Fibroblast of lung (primary cell): Measurements from ENCODE around the gene INSR. TPM values are rescaled to one million over a fixed set of nuclear protein-coding genes. Genes with fewer than 3 reads are reported as not detected.
"Not testable (repeated sequence)": the region's sequence is repeated elsewhere in the genome, so short reads cannot be mapped to it uniquely, and the experiment has no call there.

Experiments used
- DNase-seq, 2 donors: peaks; one replicate each; pipeline versions ENCODE4 v3.0.0 to v3.0.0-alpha.2; 2010; ENCODE audit warnings: low read depth in 2 of 2
- H2AFZ ChIP-seq: 2 replicates; pipeline ENCODE4 v1.5.1; 2012; ENCODE audit warnings: low read length, control low read depth, inconsistent platforms
- H3K27ac ChIP-seq: 2 replicates; pipeline ENCODE4 v1.5.1; 2011; ENCODE audit warnings: low read length, control low read depth; ENCODE audit not compliant: insufficient read depth
- H3K27me3 ChIP-seq: 2 replicates; pipeline ENCODE4 v1.5.1; 2011; ENCODE audit warnings: mild to moderate bottlenecking, low read length; ENCODE audit not compliant: control insufficient read depth, insufficient read depth
- H3K36me3 ChIP-seq: 2 replicates; pipeline ENCODE4 v1.5.1; 2011; ENCODE audit warnings: low read length; ENCODE audit not compliant: control insufficient read depth, insufficient read depth
- H3K4me1 ChIP-seq: 2 replicates; pipeline ENCODE4 v1.5.1; 2011; ENCODE audit warnings: low read length; ENCODE audit not compliant: control insufficient read depth, insufficient read depth; ENCODE audit errors: extremely low read depth
- H3K4me2 ChIP-seq: 2 replicates; pipeline ENCODE4 v1.5.1; 2011; ENCODE audit warnings: low read length, control low read depth; ENCODE audit not compliant: insufficient read depth; ENCODE audit errors: extremely low read depth
- H3K4me3 ChIP-seq, 4 experiments: fragments of 200-600 bp in 1 of 4; sonication (generic) in 1 of 4; replicated peaks in 1 of 4; 2 replicates each; pipeline ENCODE4 v1.5.1; 2011 to 2016; ENCODE audit warnings: low read length in 4 of 4, low read depth in 3 of 4, mild to moderate bottlenecking in 3 of 4, control low read depth in 2 of 4, inconsistent platforms in 1 of 4, mixed read lengths in 1 of 4; ENCODE audit not compliant: insufficient read depth in 1 of 4; ENCODE audit errors: control extremely low read depth in 1 of 4
- H3K79me2 ChIP-seq: 2 replicates; pipeline ENCODE4 v1.5.1; 2012; ENCODE audit warnings: mild to moderate bottlenecking, low read length, inconsistent platforms; ENCODE audit not compliant: control insufficient read depth, insufficient read depth
- H3K9ac ChIP-seq: 2 replicates; pipeline ENCODE4 v1.5.1; 2011; ENCODE audit warnings: mild to moderate bottlenecking, low read length, control low read depth; ENCODE audit not compliant: insufficient read depth
- H3K9me3 ChIP-seq: 2 replicates; pipeline ENCODE4 v1.5.1; 2012; ENCODE audit warnings: low read depth, low read length; ENCODE audit not compliant: control insufficient read depth, insufficient read depth
- H4K20me1 ChIP-seq: 2 replicates; pipeline ENCODE4 v1.5.1; 2011; ENCODE audit warnings: low read length; ENCODE audit not compliant: control insufficient read depth, insufficient read depth; ENCODE audit errors: extremely low read depth
- EZH2 ChIP-seq: IDR thresholded peaks from 2 replicates; pipeline ENCODE4 v1.5.1; 2012; ENCODE audit warnings: low read length, control low read depth, mild to moderate bottlenecking; ENCODE audit errors: missing control alignments
- polyA plus RNA-seq, 2 donors: library from polyadenylated mRNA; depleted of rRNA in 1 of 2; stranded (reverse) in 1 of 2; unstranded in 1 of 2; fragments of >200 nt; gene quantifications; 2 replicates each; pipeline ENCODE4 v1.2.1, GENCODE V29; 2011 to 2012; ENCODE audit warnings: missing spikeins in 1 of 2
- total RNA-seq: library from RNA; depleted of rRNA; stranded (reverse); fragments of >200 nt; gene quantifications from 2 replicates; pipeline ENCODE4 v1.2.1, GENCODE V29; 2014
- TF ChIP-seq, protein P1 (sequence below), 2 donors: IDR thresholded peaks in 1 of 2; conservative IDR thresholded peaks in 1 of 2; 1 replicate in 1 of 2; 2 replicates in 1 of 2; pipeline ENCODE4 v1.5.1; 2011 to 2012; ENCODE audit warnings: low read length in 2 of 2, control low read depth in 1 of 2, inconsistent platforms in 1 of 2, low read depth in 1 of 2, mild to moderate bottlenecking in 1 of 2

INSR gene
- total and polyA plus RNA-seq, 2 donors (not counting 1 experiment from before 2014, with no cell fraction given), result 3.7 to 23.9 TPM

DNA sequence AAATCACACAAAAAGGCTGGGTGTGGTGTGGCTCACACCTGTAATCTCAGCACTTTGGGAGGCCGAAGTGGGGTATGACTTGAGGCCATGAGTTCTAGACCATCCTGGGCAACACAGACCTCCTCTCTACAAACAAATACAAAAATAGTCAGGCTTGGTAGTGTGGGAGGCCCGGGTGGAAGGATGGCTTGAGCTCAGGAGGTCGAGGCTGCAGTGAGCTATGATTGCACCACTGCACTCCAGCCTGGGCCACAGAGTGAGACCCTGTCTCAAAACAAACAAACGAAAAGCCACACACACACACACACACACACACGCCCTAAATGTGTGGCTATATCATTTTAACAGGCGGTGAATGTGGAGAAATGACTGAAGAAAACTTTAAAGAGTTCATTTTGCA, 225.6 kb downstream of the INSR start:
- no peak overlapping the region for H3K4me2 ChIP-seq
- no peaks in the 10 kb centered on the region for H3K4me1 ChIP-seq
- no peaks in the 10 kb centered on the region for H3K9me3 ChIP-seq
- peaks cover 9% of the 10 kb centered on the region for H3K36me3 ChIP-seq
- H3K4me3 ChIP-seq, result peak overlapping the region in 2 of 4 experiments; percentile 3 to 33
- no peak for TF ChIP-seq EZH2
- TF ChIP-seq, protein P1, sequence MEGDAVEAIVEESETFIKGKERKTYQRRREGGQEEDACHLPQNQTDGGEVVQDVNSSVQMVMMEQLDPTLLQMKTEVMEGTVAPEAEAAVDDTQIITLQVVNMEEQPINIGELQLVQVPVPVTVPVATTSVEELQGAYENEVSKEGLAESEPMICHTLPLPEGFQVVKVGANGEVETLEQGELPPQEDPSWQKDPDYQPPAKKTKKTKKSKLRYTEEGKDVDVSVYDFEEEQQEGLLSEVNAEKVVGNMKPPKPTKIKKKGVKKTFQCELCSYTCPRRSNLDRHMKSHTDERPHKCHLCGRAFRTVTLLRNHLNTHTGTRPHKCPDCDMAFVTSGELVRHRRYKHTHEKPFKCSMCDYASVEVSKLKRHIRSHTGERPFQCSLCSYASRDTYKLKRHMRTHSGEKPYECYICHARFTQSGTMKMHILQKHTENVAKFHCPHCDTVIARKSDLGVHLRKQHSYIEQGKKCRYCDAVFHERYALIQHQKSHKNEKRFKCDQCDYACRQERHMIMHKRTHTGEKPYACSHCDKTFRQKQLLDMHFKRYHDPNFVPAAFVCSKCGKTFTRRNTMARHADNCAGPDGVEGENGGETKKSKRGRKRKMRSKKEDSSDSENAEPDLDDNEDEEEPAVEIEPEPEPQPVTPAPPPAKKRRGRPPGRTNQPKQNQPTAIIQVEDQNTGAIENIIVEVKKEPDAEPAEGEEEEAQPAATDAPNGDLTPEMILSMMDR (conservative IDR thresholded peaks at IDR 0.05 in 1 of 2, IDR thresholded peaks at IDR 0.05 in 1 of 2; ENCODE audit: low read depth in 1 of 2, low read length in 2 of 2), result no peak
- H3K27me3 ChIP-seq, result no peaks in the 10 kb centered on the region
- no peaks in the 10 kb centered on the region for H4K20me1 ChIP-seq
- H3K27ac ChIP-seq, result no peak overlapping the region
- H3K79me2 ChIP-seq, result peaks cover 9% of the 10 kb centered on the region
- H3K9ac ChIP-seq, result no peak overlapping the region
- H2AFZ ChIP-seq, result peak overlapping the region; percentile 57
- DNase-seq, result no peak

DNA sequence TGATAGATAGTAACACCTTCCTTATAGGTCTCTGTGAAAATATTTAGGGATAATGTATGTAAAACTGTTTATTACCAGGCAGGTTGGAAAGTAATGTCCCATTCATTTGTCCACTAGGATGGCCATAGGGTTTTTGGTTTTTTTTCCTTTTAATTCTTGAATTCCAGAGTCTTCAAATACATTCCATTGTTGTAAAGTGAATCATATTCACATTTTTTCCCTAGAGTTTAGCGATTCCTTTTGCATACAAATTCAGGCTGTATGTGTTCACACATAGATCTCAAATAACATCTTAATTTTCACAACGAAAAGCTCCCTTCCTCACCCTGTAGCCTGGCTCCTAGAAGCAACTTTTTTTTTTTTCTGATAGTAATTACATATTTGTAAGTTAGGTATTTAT, 226.5 kb downstream of the INSR start:
- H2AFZ ChIP-seq, result no peak overlapping the region
- H3K9me3 ChIP-seq, result no peaks in the 10 kb centered on the region
- no peaks in the 10 kb centered on the region for H4K20me1 ChIP-seq
- peak in 1 of 2 donors; percentile 55 for DNase-seq
- H3K36me3 ChIP-seq, result peaks cover 5% of the 10 kb centered on the region
- no peak for TF ChIP-seq EZH2
- TF ChIP-seq, protein P1 (conservative IDR thresholded peaks at IDR 0.05 in 1 of 2, IDR thresholded peaks at IDR 0.05 in 1 of 2; ENCODE audit: low read depth in 1 of 2, low read length in 2 of 2), result no peak
- H3K4me3 ChIP-seq, result no peak overlapping the region
- H3K4me1 ChIP-seq, result no peaks in the 10 kb centered on the region
- H3K9ac ChIP-seq, result no peak overlapping the region
- no peaks in the 10 kb centered on the region for H3K27me3 ChIP-seq
- H3K4me2 ChIP-seq, result no peak overlapping the region
- H3K27ac ChIP-seq, result no peak overlapping the region
- H3K79me2 ChIP-seq, result peaks cover 9% of the 10 kb centered on the region

DNA sequence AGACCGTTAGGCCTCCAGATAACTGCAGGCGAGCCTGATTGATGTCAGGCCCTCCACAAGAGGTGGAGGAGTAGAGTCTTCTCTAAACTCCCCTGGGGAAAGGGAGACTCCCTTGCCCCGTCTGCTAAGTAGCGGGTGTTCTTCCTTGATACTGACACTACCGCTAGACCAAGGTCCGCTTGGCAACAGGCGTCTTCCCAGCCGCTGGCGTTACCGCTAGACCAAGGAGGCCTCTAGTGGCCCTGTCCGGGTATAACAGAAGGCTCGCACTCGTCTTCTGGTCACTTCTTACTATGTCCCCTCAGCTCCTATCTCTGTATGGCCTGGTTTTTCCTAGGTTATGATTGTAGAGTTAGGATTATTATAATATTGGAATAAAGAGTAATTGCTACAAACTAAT, 227.1 kb downstream of the INSR start:
- H2AFZ ChIP-seq, H3K4me2 ChIP-seq, H3K79me2 ChIP-seq, H3K27me3 ChIP-seq, H4K20me1 ChIP-seq, H3K27ac ChIP-seq, H3K9me3 ChIP-seq, H3K9ac ChIP-seq, H3K4me3 ChIP-seq, H3K36me3 ChIP-seq, H3K4me1 ChIP-seq: not testable (repeated sequence)
- TF ChIP-seq, protein P1 (conservative IDR thresholded peaks at IDR 0.05 in 1 of 2, IDR thresholded peaks at IDR 0.05 in 1 of 2; ENCODE audit: low read depth in 1 of 2, low read length in 2 of 2), result peak; percentile 23 to 24
- DNase-seq, result peak in 1 of 2 donors; percentile 16
